ENCODE data around the gene PLPPR5.
A peak's percentile ranks its signal among the peaks of the same experiment; 100 is the strongest.
"Not testable (repeated sequence)": the region's sequence is repeated elsewhere in the genome, so short reads cannot be mapped to it uniquely, and the experiment has no call there.

Gene PLPPR5, protein sequence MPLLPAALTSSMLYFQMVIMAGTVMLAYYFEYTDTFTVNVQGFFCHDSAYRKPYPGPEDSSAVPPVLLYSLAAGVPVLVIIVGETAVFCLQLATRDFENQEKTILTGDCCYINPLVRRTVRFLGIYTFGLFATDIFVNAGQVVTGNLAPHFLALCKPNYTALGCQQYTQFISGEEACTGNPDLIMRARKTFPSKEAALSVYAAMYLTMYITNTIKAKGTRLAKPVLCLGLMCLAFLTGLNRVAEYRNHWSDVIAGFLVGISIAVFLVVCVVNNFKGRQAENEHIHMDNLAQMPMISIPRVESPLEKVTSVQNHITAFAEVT

DNA sequence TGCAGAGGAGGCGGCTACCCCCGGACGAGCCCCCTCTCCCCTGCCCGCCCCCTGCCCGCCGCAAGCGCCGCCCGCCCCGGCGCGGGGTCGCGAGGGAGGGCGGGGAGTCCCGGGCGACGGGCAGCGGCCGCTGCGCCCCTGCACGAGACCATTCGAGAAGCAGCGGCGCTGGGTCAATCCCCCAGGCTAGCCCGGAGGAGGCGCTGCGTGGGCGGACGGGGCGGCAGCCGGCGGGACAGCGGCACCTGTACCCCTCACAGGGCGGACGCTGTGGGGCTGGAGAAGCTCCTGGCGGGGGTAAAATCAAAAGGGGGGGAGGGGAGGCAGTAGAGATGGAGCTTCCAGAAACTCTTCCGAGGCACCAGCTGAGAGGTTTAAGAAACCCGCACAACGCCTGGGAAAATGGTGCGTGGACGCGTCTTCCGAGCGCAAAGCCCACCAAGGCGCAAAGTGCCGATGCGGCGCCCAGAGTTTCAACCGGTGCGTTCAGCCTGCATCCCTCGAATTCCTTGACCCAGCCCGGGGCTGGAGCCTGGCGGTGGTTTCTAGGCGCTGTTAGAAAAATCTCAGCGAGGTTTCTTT lies at the start of gene PLPPR5:
Gene PLPPR5, minus strand, starts transcription at position 1 of the 582 bp plus-strand sequence. CDS start 190 bp downstream, outside the sequence.
- Histone ChIP-seq H3K9ac (ENCODE audit: low read length) (no peak within 1 kb of the TSS), H3K36me3 (ENCODE audit: control insufficient read depth, insufficient read depth, low read length, severe bottlenecking) (no peaks in the 10 kb centered on the region), H3K27me3 (replicated peaks; ENCODE audit: control insufficient read depth, insufficient read depth, low read length) (peaks cover 33% of the 10 kb centered on the region), H3K4me1 (ENCODE audit: control insufficient read depth, insufficient read depth, low read length) (peaks cover 3% of the 10 kb centered on the region), H3K4me3 (ENCODE audit: low read length) (peak within 1 kb of the TSS; percentile 62), H3K9me3 (ENCODE audit: control insufficient read depth, low read length) (no peaks in the 10 kb centered on the region)
- DNase-seq (ENCODE audit: low read depth) = peak; percentile 59

DNA sequence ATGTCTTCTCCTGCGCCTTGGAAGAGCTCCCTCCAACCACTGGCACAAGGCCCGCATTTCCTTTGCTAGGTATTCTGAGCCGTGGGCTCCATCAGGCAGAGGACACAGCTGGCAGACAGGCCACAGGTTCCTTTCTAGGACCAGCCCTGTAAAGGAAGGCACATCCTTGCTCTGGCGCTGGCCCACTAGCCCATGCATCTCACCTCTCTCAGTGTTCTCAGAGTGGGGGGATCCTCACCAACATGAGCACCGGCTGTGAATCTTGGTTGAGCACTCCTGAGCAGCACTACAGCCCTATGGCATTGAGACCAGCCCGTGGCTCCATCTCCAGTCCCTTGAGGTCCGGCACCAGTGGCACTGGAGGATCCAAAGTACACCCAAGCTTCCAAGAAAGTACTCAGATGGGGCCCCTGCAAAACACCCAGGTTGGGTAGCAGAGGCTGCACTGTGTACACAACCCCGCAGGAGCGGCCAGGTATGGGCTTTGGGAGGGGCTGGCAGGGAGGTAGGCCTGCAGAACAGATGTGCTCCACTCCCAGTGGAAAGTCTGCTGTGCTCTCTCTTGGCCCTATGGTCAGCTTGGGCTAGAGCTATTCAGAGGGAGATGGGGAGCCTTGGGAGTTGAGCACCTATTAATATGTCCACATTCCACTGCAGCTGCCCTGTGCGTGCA lies 47.1 kb upstream of the PLPPR5 start:
- no peaks in the 10 kb centered on the region for H3K9me3 ChIP-seq (ENCODE audit: control insufficient read depth, low read length)
- H3K4me1 ChIP-seq (ENCODE audit: control insufficient read depth, insufficient read depth, low read length) = no peaks in the 10 kb centered on the region
- no peak for DNase-seq (ENCODE audit: low read depth)
- H3K9ac ChIP-seq (ENCODE audit: low read length) = no peak overlapping the region
- H3K36me3 ChIP-seq (ENCODE audit: control insufficient read depth, insufficient read depth, low read length, severe bottlenecking) = no peaks in the 10 kb centered on the region
- no peaks in the 10 kb centered on the region for H3K27me3 ChIP-seq (replicated peaks; ENCODE audit: control insufficient read depth, insufficient read depth, low read length)
- no peak overlapping the region for H3K4me3 ChIP-seq (ENCODE audit: low read length)

DNA sequence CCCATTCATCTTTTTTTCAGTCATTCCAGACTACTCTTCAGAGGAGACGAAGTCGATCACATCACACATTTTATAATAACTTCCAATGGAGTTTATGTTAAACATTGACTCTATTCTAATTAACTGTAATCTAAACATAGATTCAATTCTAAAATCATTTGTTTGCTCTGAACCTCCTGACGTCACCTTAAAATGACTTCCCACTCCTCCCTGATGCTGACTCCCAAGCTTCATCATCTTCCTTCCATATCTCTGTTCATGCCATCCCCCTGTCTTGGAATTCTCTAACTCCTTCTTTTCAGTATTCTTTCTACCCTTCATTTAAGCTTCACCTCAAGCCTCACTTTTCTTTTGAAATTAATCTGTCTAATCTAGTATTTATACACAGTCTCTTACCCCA lies 45.1 kb upstream of the PLPPR5 start:
- DNase-seq (ENCODE audit: low read depth) = no peak
- H3K4me3 ChIP-seq (ENCODE audit: low read length) = no peak overlapping the region

DNA sequence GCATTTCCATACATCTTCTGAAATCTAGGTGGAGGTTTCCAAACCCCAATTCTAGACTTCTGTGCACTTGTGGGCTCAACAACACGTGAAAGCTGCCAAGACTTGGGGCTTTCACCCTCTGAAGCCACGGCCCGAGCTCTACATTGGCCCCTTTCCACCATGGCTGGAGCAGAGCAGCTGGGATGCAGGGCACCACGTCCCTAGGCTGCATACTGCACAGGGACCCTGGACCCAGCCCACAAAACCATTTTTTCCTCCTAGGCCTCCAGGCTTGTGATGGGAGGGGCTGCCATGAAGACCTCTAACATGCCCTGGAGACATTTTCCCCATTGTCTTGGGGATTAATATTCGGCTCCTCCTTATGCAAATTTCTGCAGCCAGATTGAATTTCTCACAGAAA lies 32.1 kb upstream of the PLPPR5 start:
- H3K4me3 ChIP-seq (ENCODE audit: low read length); H3K4me1 ChIP-seq (ENCODE audit: control insufficient read depth, insufficient read depth, low read length); DNase-seq (ENCODE audit: low read depth); H3K36me3 ChIP-seq (ENCODE audit: control insufficient read depth, insufficient read depth, low read length, severe bottlenecking); H3K27me3 ChIP-seq (replicated peaks; ENCODE audit: control insufficient read depth, insufficient read depth, low read length); H3K9ac ChIP-seq (ENCODE audit: low read length): not testable (repeated sequence)
- peaks cover 40% of the 10 kb centered on the region for H3K9me3 ChIP-seq (ENCODE audit: control insufficient read depth, low read length)

More for the DNA sequence above, 45.1 kb upstream of the PLPPR5 start:
- Histone ChIP-seq H3K36me3 (ENCODE audit: control insufficient read depth, insufficient read depth, low read length, severe bottlenecking) (no peaks in the 10 kb centered on the region), H3K27me3 (replicated peaks; ENCODE audit: control insufficient read depth, insufficient read depth, low read length) (no peaks in the 10 kb centered on the region), H3K9ac (ENCODE audit: low read length) (no peak overlapping the region), H3K9me3 (ENCODE audit: control insufficient read depth, low read length) (no peaks in the 10 kb centered on the region), H3K4me1 (ENCODE audit: control insufficient read depth, insufficient read depth, low read length) (no peaks in the 10 kb centered on the region)

DNA sequence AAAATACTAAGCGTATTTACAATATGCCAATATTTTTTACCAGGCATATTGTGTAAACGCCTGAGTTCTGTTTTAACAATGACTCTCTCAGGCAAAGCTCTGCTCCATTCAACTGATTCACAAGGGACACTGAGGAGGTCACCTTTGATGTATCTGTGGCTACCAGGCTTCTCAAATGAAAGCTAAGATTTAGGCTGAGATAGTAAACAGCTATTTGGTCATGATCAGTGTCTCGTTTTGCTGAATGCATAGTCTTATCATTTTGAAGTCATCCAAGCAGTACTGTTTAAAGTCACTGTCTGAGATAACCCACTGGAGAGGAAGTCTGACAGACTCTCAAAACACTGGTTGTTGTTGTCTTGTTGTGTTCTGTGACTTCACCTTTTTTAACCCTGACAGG lies 13.7 kb upstream of the PLPPR5 start:
- Histone ChIP-seq H3K4me3 (ENCODE audit: low read length) (no peak overlapping the region), H3K9ac (ENCODE audit: low read length) (no peak overlapping the region), H3K36me3 (ENCODE audit: control insufficient read depth, insufficient read depth, low read length, severe bottlenecking) (no peaks in the 10 kb centered on the region), H3K9me3 (ENCODE audit: control insufficient read depth, low read length) (no peaks in the 10 kb centered on the region), H3K27me3 (replicated peaks; ENCODE audit: control insufficient read depth, insufficient read depth, low read length) (no peaks in the 10 kb centered on the region), H3K4me1 (ENCODE audit: control insufficient read depth, insufficient read depth, low read length) (no peaks in the 10 kb centered on the region)
- DNase-seq (ENCODE audit: low read depth) = no peak

DNA sequence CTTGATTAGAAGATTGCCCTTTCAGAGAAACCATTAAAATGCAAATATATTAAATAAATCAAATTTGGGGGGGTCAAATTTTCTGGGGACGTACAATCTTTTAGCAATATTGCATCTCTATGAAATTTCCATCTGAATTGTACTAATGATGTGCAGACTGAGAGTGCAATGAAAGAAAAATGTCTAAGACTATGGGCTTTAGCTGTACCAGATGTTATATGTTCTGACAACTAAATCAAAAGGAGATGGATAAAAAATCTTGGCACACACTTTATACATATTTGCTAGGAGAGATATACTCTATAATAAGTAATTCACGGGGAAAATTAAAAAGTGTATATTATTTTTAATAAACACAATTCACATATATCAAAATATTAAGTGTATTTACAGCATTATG lies 13.0 kb upstream of the PLPPR5 start:
- H3K36me3 ChIP-seq (ENCODE audit: control insufficient read depth, insufficient read depth, low read length, severe bottlenecking) = no peaks in the 10 kb centered on the region
- no peaks in the 10 kb centered on the region for H3K9me3 ChIP-seq (ENCODE audit: control insufficient read depth, low read length)
- no peaks in the 10 kb centered on the region for H3K4me1 ChIP-seq (ENCODE audit: control insufficient read depth, insufficient read depth, low read length)
- no peaks in the 10 kb centered on the region for H3K27me3 ChIP-seq (replicated peaks; ENCODE audit: control insufficient read depth, insufficient read depth, low read length)
- H3K4me3 ChIP-seq (ENCODE audit: low read length) = no peak overlapping the region
- DNase-seq (ENCODE audit: low read depth) = no peak
- no peak overlapping the region for H3K9ac ChIP-seq (ENCODE audit: low read length)

DNA sequence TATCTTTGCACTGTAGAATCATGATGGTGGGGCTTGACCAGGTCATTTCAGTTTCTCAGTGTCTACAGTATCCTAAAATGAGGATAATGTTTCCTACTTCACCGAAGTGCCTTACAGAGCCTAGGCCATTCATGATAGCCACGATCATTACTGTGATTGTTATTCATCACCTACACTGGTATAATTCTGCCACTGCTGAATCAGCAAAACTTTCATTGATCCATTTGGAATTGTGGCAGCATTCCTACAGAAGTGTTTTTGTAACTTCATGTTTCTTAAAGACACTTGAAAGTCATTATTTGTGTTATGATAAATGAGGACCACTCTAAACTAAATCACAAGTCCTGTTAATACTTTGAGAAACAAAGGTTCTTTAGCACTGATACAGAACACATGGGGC lies 6.0 kb upstream of the PLPPR5 start:
- no peak overlapping the region for H3K4me3 ChIP-seq (ENCODE audit: low read length)
- peaks cover 25% of the 10 kb centered on the region for H3K27me3 ChIP-seq (replicated peaks; ENCODE audit: control insufficient read depth, insufficient read depth, low read length)
- H3K9me3 ChIP-seq (ENCODE audit: control insufficient read depth, low read length) = no peaks in the 10 kb centered on the region
- H3K9ac ChIP-seq (ENCODE audit: low read length) = no peak overlapping the region
- DNase-seq (ENCODE audit: low read depth) = no peak
- no peaks in the 10 kb centered on the region for H3K36me3 ChIP-seq (ENCODE audit: control insufficient read depth, insufficient read depth, low read length, severe bottlenecking)
- H3K4me1 ChIP-seq (ENCODE audit: control insufficient read depth, insufficient read depth, low read length) = no peaks in the 10 kb centered on the region

DNA sequence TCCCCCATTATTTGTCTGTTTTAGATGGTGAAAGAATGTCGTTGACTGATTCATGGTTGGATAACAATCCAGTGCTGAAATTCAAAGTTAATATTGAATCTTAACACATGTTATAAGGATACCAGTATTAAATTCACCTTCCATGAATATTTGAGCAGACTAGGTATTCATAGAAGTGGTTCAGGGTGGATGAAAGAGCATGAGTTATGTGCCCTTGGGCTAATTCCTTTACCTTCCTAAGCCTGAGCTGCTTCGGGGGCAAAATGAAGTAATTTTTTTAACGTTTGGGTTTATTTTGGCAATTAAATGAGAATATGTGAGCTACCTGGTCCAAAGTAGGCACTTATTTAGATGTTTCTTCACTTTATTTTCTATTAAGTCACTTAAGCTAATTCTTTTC lies 2.7 kb upstream of the PLPPR5 start:
- H3K27me3 ChIP-seq (replicated peaks; ENCODE audit: control insufficient read depth, insufficient read depth, low read length) = peaks cover 33% of the 10 kb centered on the region
- H3K9ac ChIP-seq (ENCODE audit: low read length) = no peak overlapping the region
- no peak for DNase-seq (ENCODE audit: low read depth)
- H3K4me3 ChIP-seq (ENCODE audit: low read length) = no peak overlapping the region
- H3K9me3 ChIP-seq (ENCODE audit: control insufficient read depth, low read length) = no peaks in the 10 kb centered on the region
- no peaks in the 10 kb centered on the region for H3K36me3 ChIP-seq (ENCODE audit: control insufficient read depth, insufficient read depth, low read length, severe bottlenecking)
- H3K4me1 ChIP-seq (ENCODE audit: control insufficient read depth, insufficient read depth, low read length) = peaks cover 3% of the 10 kb centered on the region

DNA sequence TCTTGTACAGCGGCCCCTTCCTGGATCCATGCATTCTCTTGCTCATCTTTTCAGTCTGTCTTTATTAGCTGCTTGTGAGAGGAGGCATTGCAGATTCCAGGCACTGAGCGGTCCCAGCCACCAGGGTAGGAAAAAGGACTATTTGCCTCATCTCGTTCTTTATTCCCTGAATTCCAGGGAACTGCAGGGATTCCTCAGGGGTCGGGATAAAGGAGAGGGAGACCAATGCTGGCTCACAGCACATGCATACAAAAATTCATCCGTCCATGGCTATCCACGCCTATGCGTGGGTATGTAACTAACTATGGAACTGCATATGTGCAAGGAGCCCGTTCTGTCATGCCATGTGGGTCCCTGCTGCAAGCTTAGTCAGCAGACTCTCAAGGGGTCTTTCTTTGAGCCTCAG lies 879 bp upstream of the PLPPR5 start:
- Histone ChIP-seq H3K9ac (ENCODE audit: low read length) (no peak overlapping the region), H3K9me3 (ENCODE audit: control insufficient read depth, low read length) (no peaks in the 10 kb centered on the region), H3K27me3 (replicated peaks; ENCODE audit: control insufficient read depth, insufficient read depth, low read length) (peaks cover 33% of the 10 kb centered on the region), H3K36me3 (ENCODE audit: control insufficient read depth, insufficient read depth, low read length, severe bottlenecking) (no peaks in the 10 kb centered on the region), H3K4me3 (ENCODE audit: low read length) (no peak overlapping the region), H3K4me1 (ENCODE audit: control insufficient read depth, insufficient read depth, low read length) (peaks cover 3% of the 10 kb centered on the region)
- no peak for DNase-seq (ENCODE audit: low read depth)

DNA sequence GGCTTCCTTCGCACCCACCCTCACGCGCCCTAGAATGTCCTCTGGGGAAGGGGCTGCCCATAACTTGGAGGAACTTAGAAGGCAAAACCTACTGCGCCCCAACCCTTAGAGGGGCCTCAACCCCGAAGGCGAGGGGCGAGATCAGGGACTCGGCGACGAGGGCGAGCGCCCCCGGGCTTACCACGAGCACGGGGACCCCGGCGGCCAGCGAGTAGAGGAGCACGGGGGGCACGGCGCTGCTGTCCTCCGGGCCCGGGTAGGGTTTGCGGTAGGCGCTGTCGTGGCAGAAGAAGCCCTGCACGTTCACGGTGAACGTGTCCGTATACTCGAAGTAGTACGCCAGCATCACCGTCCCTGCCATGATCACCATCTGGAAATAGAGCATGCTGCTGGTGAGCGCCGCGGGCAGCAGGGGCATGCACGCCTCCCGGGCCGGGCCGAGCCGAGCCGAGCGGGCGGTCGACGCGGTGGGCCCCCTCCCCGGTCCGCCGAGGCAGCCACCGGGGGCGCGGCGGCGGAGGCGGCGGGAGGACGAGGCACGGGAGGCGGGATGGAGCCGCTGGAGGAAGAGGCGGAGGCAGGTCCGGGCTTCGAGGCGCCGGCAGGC lies 304 bp downstream of the PLPPR5 start:
- peaks cover 30% of the 10 kb centered on the region for H3K27me3 ChIP-seq (replicated peaks; ENCODE audit: control insufficient read depth, insufficient read depth, low read length)

DNA sequence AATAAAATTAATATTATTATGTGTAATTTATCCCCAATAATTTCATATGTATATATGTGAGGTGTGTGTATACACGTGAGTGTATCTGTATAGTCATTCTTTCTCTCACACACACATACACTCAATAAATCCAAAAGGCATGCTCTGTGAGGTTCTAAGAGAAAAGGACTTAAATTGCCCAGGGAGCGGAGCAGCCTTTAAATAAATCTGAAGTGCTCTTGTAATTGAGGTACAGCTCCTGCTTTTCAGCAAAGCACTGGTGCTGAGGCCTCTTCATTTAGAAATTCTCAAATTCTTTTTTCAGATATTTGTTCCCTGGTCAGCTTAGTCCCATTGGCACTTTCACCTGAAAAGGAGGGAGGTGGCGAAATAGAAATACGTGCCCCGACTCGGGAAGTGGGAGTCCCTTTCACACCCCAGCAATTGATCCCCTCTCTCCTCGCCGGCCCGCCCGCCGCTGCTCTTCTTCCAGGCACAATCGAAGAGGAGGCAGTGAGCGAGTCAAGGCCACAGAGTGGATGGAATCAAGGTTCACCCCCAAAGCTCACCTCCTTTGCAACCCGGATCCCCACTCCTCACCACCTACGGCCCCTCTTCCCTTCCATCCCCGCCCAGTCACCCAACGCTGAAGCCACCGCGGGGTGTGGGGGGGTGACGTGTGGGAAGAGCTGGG lies 944 bp downstream of the PLPPR5 start:
- no peaks in the 10 kb centered on the region for H3K36me3 ChIP-seq (ENCODE audit: control insufficient read depth, insufficient read depth, low read length, severe bottlenecking)
- peaks cover 3% of the 10 kb centered on the region for H3K4me1 ChIP-seq (ENCODE audit: control insufficient read depth, insufficient read depth, low read length)
- no peak for DNase-seq (ENCODE audit: low read depth)
- no peaks in the 10 kb centered on the region for H3K9me3 ChIP-seq (ENCODE audit: control insufficient read depth, low read length)
- H3K27me3 ChIP-seq (replicated peaks; ENCODE audit: control insufficient read depth, insufficient read depth, low read length) = peaks cover 29% of the 10 kb centered on the region
- H3K9ac ChIP-seq (ENCODE audit: low read length) = no peak overlapping the region
- H3K4me3 ChIP-seq (ENCODE audit: low read length) = peak overlapping the region; percentile 62

More for the DNA sequence above, 304 bp downstream of the PLPPR5 start:
- Histone ChIP-seq H3K4me1 (ENCODE audit: control insufficient read depth, insufficient read depth, low read length) (peaks cover 3% of the 10 kb centered on the region), H3K4me3 (ENCODE audit: low read length) (peak overlapping the region; percentile 62), H3K9ac (ENCODE audit: low read length) (no peak overlapping the region), H3K36me3 (ENCODE audit: control insufficient read depth, insufficient read depth, low read length, severe bottlenecking) (no peaks in the 10 kb centered on the region), H3K9me3 (ENCODE audit: control insufficient read depth, low read length) (no peaks in the 10 kb centered on the region)
- DNase-seq (ENCODE audit: low read depth) = peak; percentile 53
